HL-60 (cell line): ENCODE results near the gene SERTAD1.
"Not testable (repeated sequence)": the region's sequence is repeated elsewhere in the genome, so short reads cannot be mapped to it uniquely, and the experiment has no call there.

ENCODE experiments used
- DNase-seq, 2 experiments: peaks; one replicate each; pipeline ENCODE4 v3.0.0-alpha.2; 2010 to 2020; ENCODE audit warnings: low read depth in 1 of 2, low spot score in 1 of 2
- H3K27ac ChIP-seq: fragments of 250-450 bp; sonication (Bioruptor Pico); replicated peaks from 2 replicates; pipeline ENCODE4 v1.5.1; 2020; ENCODE audit warnings: mild to moderate bottlenecking, moderate library complexity
- H3K27me3 ChIP-seq: fragments of 250-450 bp; sonication (Bioruptor Pico); 2 replicates; pipeline ENCODE4 v1.5.1; 2021; ENCODE audit warnings: mild to moderate bottlenecking, moderate library complexity; ENCODE audit not compliant: insufficient read depth, poor library complexity, severe bottlenecking
- H3K4me3 ChIP-seq: replicated peaks from 2 replicates; pipeline ENCODE4 v1.5.1; 2011; ENCODE audit warnings: mild to moderate bottlenecking, control low read depth, low read length; ENCODE audit not compliant: insufficient read depth
- GABPA ChIP-seq: IDR thresholded peaks from 2 replicates; pipeline ENCODE4 v1.6.1; 2012; ENCODE audit warnings: low read depth
- POLR2AphosphoS5 ChIP-seq: IDR thresholded peaks from 2 replicates; pipeline ENCODE4 v1.6.1; 2012; ENCODE audit warnings: low read depth
- SPI1 ChIP-seq: IDR thresholded peaks from 2 replicates; pipeline ENCODE4 v1.6.1; 2012; ENCODE audit warnings: low read depth, mild to moderate bottlenecking, borderline replicate concordance
- TF ChIP-seq, protein P1 (sequence below): IDR thresholded peaks from one replicate; pipeline ENCODE4 v1.5.1; 2011; ENCODE audit warnings: low read length, control low read depth, inconsistent platforms; ENCODE audit not compliant: insufficient read depth
- TF ChIP-seq, protein P2 (sequence below): IDR thresholded peaks from 2 replicates; pipeline ENCODE4 v1.6.1; 2012; ENCODE audit warnings: low read depth; ENCODE audit not compliant: insufficient replicate concordance

SERTAD1 gene

GRCh38 chr19:40431698-40432097 lies 5.9 kb upstream of the SERTAD1 start:
- no peak for DNase-seq
- Histone ChIP-seq H3K27ac (no peak overlapping the region), H3K27me3 (no peaks in the 10 kb centered on the region), H3K4me3 (no peak overlapping the region)
- TF ChIP-seq, protein P1, sequence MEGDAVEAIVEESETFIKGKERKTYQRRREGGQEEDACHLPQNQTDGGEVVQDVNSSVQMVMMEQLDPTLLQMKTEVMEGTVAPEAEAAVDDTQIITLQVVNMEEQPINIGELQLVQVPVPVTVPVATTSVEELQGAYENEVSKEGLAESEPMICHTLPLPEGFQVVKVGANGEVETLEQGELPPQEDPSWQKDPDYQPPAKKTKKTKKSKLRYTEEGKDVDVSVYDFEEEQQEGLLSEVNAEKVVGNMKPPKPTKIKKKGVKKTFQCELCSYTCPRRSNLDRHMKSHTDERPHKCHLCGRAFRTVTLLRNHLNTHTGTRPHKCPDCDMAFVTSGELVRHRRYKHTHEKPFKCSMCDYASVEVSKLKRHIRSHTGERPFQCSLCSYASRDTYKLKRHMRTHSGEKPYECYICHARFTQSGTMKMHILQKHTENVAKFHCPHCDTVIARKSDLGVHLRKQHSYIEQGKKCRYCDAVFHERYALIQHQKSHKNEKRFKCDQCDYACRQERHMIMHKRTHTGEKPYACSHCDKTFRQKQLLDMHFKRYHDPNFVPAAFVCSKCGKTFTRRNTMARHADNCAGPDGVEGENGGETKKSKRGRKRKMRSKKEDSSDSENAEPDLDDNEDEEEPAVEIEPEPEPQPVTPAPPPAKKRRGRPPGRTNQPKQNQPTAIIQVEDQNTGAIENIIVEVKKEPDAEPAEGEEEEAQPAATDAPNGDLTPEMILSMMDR = no peak
- TF ChIP-seq GABPA = no peak
- TF ChIP-seq, protein P2, sequence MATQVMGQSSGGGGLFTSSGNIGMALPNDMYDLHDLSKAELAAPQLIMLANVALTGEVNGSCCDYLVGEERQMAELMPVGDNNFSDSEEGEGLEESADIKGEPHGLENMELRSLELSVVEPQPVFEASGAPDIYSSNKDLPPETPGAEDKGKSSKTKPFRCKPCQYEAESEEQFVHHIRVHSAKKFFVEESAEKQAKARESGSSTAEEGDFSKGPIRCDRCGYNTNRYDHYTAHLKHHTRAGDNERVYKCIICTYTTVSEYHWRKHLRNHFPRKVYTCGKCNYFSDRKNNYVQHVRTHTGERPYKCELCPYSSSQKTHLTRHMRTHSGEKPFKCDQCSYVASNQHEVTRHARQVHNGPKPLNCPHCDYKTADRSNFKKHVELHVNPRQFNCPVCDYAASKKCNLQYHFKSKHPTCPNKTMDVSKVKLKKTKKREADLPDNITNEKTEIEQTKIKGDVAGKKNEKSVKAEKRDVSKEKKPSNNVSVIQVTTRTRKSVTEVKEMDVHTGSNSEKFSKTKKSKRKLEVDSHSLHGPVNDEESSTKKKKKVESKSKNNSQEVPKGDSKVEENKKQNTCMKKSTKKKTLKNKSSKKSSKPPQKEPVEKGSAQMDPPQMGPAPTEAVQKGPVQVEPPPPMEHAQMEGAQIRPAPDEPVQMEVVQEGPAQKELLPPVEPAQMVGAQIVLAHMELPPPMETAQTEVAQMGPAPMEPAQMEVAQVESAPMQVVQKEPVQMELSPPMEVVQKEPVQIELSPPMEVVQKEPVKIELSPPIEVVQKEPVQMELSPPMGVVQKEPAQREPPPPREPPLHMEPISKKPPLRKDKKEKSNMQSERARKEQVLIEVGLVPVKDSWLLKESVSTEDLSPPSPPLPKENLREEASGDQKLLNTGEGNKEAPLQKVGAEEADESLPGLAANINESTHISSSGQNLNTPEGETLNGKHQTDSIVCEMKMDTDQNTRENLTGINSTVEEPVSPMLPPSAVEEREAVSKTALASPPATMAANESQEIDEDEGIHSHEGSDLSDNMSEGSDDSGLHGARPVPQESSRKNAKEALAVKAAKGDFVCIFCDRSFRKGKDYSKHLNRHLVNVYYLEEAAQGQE = no peak

DNA sequence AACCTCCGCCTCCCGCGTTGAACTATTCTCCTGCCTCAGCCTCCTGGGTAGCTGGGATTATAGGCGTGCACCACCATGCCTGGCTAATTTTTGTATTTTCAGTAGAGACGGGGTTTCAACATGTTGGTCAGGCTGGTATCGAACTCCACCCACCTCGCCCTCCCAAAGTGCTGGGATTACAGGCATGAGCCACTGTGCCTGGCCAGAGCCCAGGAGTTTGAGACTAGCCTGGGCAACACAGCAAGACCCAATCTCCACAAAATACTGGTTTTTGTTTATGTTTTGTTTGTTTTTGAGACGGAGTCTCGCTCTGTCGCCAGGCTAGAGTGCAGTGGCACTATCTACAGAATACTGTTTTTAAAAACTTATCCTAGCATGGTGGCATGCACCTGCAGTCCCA lies 4.5 kb upstream of the SERTAD1 start:
- not testable (repeated sequence) for DNase-seq, H3K27ac ChIP-seq, H3K4me3 ChIP-seq, H3K27me3 ChIP-seq

DNA sequence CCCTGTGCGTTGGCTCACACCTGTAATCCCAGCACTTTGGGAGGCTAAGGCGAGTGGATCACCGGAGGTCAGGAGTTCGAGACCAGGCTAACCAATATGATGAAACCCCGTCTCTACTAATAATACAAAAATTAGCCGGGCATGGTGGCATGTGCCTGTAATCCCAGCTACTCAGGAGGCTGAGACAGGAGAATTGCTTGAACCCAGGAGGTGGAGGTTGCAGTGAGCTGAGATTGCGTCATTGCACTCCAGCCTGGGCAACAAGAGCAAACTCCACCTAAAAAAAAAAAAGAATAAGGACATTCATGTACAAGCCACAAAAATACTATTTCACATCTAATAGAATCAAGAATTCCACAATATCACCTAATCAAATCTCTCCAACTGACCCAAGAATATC lies 2.4 kb upstream of the SERTAD1 start:
- H3K27ac ChIP-seq = not testable (repeated sequence)

DNA sequence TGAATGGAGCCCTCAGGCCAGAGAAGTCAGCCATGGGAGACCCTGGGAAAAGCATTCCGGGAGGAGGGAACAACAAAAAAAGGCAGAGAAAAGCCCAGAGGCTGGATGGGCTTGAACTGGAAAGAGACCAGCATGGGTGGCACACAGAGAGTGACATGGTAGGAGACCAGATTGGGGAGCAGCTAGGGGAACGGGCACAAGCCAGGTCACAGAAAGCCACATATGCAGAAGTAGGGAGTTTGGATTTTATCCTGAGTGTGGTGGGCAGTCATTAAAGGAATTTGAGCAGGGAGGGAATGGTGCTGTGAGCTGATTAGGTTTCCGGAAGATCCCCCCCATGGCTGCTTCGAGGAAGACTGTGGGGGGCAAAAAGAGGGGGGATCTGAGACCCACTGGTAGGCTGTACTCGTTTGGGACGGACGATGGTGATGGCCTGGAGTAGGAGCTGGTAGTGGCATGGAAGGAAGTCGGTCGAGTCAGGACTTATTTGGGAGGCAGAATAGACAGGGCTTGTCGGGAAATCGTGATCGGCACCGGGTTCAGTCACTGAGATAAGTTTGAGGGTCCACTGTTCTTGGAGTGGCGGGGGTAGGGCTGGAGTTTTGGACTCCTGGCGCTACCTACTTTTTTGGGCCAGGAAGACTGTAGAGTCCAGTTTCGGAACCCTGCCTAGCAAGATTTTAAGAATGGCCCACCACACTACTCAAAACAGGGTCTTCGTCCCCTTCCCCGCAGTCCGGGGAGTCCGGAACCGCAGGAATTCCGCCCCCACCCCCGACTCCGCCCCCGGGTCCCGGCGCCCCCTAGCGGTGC lies 949 bp downstream of the SERTAD1 start:
- Histone ChIP-seq H3K27ac (peak overlapping the region; percentile 74), H3K4me3 (peak overlapping the region; percentile 79), H3K27me3 (no peaks in the 10 kb centered on the region)
- no peak for DNase-seq
- TF ChIP-seq, protein P1 = no peak
- TF ChIP-seq, protein P2 = no peak
- TF ChIP-seq SPI1 (no peak), POLR2AphosphoS5 (no peak), GABPA (no peak)

More for the DNA sequence above, 2.4 kb upstream of the SERTAD1 start:
- H3K27me3 ChIP-seq, H3K4me3 ChIP-seq, DNase-seq: not testable (repeated sequence)

GRCh38 chr19:40423938-40424337 lies 1.9 kb downstream of the SERTAD1 start:
- no peaks in the 10 kb centered on the region for H3K27me3 ChIP-seq
- H3K4me3 ChIP-seq = no peak overlapping the region
- TF ChIP-seq, protein P2 = no peak
- TF ChIP-seq POLR2AphosphoS5 (no peak), SPI1 (no peak), GABPA (no peak)
- TF ChIP-seq, protein P1 = no peak
- no peak for DNase-seq
- H3K27ac ChIP-seq = no peak overlapping the region
